Measurements from ENCODE around the gene PLD2.

The PLD2 gene

GRCh38 chr17:4815043-4815675, 8.2 kb downstream of the PLD2 start:
- TF ChIP-seq, protein P1, sequence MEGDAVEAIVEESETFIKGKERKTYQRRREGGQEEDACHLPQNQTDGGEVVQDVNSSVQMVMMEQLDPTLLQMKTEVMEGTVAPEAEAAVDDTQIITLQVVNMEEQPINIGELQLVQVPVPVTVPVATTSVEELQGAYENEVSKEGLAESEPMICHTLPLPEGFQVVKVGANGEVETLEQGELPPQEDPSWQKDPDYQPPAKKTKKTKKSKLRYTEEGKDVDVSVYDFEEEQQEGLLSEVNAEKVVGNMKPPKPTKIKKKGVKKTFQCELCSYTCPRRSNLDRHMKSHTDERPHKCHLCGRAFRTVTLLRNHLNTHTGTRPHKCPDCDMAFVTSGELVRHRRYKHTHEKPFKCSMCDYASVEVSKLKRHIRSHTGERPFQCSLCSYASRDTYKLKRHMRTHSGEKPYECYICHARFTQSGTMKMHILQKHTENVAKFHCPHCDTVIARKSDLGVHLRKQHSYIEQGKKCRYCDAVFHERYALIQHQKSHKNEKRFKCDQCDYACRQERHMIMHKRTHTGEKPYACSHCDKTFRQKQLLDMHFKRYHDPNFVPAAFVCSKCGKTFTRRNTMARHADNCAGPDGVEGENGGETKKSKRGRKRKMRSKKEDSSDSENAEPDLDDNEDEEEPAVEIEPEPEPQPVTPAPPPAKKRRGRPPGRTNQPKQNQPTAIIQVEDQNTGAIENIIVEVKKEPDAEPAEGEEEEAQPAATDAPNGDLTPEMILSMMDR (IDR thresholded peaks at IDR 0.05; ENCODE audit: low read depth, low read length, missing control alignments) = peak; percentile 55
- no peak for DNase-seq
- Histone ChIP-seq H3K36me3 (replicated peaks) (peaks cover 11% of the 10 kb centered on the region), H3K4me3 (ENCODE audit: low read depth, low read length) (no peak overlapping the region), H3K27ac (no peak overlapping the region), H3K27me3 (replicated peaks) (no peaks in the 10 kb centered on the region)
- in situ Hi-C loops (cut with HindIII; ENCODE audit: low pct_ligation_motif_present, low sequenced_read_pairs) = no loop called here

DNA sequence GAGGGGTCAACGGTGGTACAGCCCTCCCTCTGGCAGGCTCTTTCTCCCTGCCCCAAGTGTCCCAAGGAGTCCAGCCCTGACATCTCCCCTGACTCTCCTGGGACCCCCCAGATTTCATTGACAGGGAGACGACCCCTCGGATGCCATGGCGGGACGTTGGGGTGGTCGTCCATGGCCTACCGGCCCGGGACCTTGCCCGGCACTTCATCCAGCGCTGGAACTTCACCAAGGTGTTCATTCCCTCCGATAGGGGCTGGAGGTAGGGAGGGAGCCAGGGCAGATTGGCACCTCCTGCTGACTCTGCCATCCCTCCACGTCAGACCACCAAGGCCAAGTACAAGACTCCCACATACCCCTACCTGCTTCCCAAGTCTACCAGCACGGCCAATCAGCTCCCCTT, 9.9 kb downstream of the PLD2 start:
- in situ Hi-C loops (cut with HindIII; ENCODE audit: low pct_ligation_motif_present, low sequenced_read_pairs) = no loop called here
- TF ChIP-seq, protein P1 (IDR thresholded peaks at IDR 0.05; ENCODE audit: low read depth, low read length, missing control alignments) = no peak
- no peak overlapping the region for H3K4me3 ChIP-seq (ENCODE audit: low read depth, low read length)
- H3K27ac ChIP-seq = no peak overlapping the region
- no peak for DNase-seq
- peaks cover 13% of the 10 kb centered on the region for H3K36me3 ChIP-seq (replicated peaks)
- H3K27me3 ChIP-seq (replicated peaks) = no peaks in the 10 kb centered on the region

- DNase-seq = no peak
- H3K36me3 ChIP-seq (replicated peaks) = peaks cover 13% of the 10 kb centered on the region
- TF ChIP-seq, protein P1 (IDR thresholded peaks at IDR 0.05; ENCODE audit: low read depth, low read length, missing control alignments) = no peak
These were observed 11.3 kb downstream of the PLD2 start for GRCh38 chr17:4818276-4818675.

GRCh38 chr17:4822835-4823234, 15.9 kb downstream of the PLD2 start:
- Histone ChIP-seq H3K4me3 (ENCODE audit: low read depth, low read length) (no peak overlapping the region), H3K27ac (no peak overlapping the region), H3K27me3 (replicated peaks) (no peaks in the 10 kb centered on the region), H3K36me3 (replicated peaks) (peaks cover 4% of the 10 kb centered on the region)
- TF ChIP-seq, protein P1 (IDR thresholded peaks at IDR 0.05; ENCODE audit: low read depth, low read length, missing control alignments) = no peak
- in situ Hi-C loops (cut with HindIII; ENCODE audit: low pct_ligation_motif_present, low sequenced_read_pairs) = no loop called here
- DNase-seq = no peak

More at GRCh38 chr17:4818276-4818675, 11.3 kb downstream of the PLD2 start:
- Histone ChIP-seq H3K4me3 (ENCODE audit: low read depth, low read length) (no peak overlapping the region), H3K27ac (no peak overlapping the region), H3K27me3 (replicated peaks) (no peaks in the 10 kb centered on the region)
- in situ Hi-C loops (cut with HindIII; ENCODE audit: low pct_ligation_motif_present, low sequenced_read_pairs) = no loop called here

GRCh38 chr17:4823373-4824089, 16.6 kb downstream of the PLD2 start:
- in situ Hi-C loops (cut with HindIII; ENCODE audit: low pct_ligation_motif_present, low sequenced_read_pairs) = no loop called here
- TF ChIP-seq, protein P1 (IDR thresholded peaks at IDR 0.05; ENCODE audit: low read depth, low read length, missing control alignments) = no peak
- Histone ChIP-seq H3K27me3 (replicated peaks) (no peaks in the 10 kb centered on the region), H3K27ac (no peak overlapping the region), H3K36me3 (replicated peaks) (peaks cover 4% of the 10 kb centered on the region), H3K4me3 (ENCODE audit: low read depth, low read length) (no peak overlapping the region)
- DNase-seq = no peak
